Esophagus mucosa (tissue), 1 donor: ENCODE measurements around the gene NUP62. TPM values are rescaled to one million over a fixed set of nuclear protein-coding genes. Genes with fewer than 3 reads are reported as not detected.

Experiments
- ATAC-seq: fragments of 200-7000 bp; cut with Tn5 transposase; one replicate; pipeline ENCODE4 v1.9.1; 2020
- total RNA-seq: library from RNA; stranded (reverse); gene quantifications from one replicate; pipeline ENCODE4 v1.2.4, GENCODE V29; 2023
- donor health status: DM: yes; HTN: yes; CAD: no.

Gene NUP62
- total RNA-seq, 1 donor from 2014 or later = 23.6 TPM

- no peak for ATAC-seq
Measured at GRCh38 chr19:49864890-49865289, 64.4 kb downstream of the NUP62 start.

DNA sequence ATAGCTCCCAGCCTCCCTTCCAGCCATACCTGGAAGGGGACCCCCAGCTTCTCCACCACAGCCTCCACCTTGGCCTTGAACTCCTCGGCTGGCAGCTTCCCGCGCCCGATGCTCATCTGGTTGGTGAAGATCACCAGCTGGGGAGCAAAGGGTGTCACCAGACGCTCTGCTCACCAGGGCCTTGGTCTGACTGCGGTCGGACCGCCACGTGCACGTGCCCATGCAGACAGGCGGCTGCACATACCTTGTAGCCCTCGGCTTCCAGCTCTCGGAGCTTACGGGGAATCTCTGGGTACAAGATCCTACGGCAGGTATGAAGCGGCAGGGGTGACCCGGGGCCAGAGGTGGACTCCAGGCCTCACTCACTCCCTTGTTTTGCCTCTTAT is 65.4 kb downstream of the NUP62 start:
- no peak for ATAC-seq

DNA sequence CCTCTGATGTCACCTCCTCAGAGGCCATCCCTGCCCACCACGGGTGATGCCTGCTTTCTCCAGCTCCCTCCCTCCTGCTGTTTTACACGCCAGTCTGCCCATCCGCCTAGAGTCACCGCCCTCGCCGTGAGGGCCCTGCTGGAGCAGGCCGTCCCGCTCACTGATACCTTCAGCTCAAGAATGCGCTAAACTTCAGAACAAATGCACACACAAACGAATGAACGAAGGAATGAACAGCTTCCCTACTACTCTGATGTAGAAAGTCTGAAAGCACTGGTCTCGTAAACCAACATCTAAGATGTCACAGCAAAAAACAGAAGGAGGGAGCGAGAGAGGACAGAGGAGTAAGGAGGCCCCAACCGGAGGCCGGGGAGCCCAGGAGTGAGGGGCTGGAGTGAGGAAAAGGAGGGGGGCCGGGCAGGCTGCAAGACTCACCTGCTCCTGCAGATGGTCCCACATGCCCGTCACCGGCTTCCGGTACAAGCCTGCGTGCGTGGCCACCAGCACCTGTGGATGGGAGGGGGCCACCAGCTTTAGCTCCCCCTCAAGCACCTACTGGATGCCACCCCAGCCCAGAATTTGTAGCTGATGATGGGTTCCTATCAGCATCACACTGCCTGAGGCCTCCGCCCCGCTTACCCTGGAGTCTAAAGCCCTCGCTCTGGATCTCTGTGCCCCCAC is 65.9 kb downstream of the NUP62 start:
- no peak for ATAC-seq

- ATAC-seq = no peak
Measured at GRCh38 chr19:49862391-49863253, 66.7 kb downstream of the NUP62 start.

GRCh38 chr19:49861541-49862378 is 67.5 kb downstream of the NUP62 start:
- no peak for ATAC-seq

DNA sequence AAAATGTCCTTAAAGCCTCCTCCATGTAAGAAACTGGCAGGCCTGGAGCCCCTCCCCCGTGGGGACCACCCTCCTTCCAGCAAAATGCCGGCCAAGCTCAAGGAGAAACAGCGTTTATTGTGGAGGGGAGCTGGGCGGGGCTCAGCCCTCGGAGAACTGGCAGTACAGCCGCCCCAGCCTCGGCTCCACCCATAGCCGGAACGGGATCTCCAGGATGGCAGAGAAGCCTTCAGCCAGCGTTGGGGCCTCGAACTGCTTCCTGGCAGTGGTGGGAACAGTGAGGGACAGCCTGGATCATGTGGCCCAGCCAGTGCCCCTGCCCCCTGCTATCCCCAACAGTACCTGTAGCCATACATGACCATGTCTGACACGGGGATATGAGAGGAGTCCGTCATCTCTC is 68.2 kb downstream of the NUP62 start:
- peak; percentile 26 for ATAC-seq

GRCh38 chr19:49860336-49861102 is 68.8 kb downstream of the NUP62 start:
- ATAC-seq = no peak

DNA sequence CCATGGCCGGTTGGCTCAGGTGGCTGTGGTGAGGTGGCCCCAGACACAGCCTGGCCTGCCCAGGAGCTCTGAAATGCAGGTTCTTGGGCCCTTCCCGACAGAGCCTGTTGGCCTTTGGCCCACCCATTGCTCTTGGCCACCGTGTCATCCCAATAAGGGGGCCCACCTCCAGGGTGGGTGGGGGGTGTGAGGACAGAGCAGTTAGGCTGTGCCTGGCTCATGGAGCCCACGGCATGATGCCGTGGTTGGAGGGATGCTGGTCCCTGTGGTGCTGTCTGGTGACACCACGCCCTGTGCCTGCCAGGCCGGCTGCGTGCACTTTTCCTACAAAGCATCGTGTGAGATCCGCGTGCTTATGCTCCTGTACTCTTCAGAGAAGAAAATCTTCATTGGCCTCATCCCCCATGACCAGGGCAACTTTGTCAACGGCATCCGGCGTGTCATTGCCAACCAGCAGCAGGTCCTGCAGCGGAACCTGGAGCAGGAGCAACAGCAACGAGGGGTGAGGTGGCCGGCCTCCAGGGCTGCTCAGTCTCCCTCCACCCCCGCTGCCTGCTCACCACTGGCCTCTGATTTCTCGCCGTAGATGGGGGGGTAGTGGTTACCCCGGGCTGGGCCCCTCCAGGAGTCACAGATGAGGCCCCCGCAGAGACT is 69.5 kb downstream of the NUP62 start:
- no peak for ATAC-seq

- ATAC-seq = no peak
Measured at GRCh38 chr19:49858088-49858985, 71.0 kb downstream of the NUP62 start.

DNA sequence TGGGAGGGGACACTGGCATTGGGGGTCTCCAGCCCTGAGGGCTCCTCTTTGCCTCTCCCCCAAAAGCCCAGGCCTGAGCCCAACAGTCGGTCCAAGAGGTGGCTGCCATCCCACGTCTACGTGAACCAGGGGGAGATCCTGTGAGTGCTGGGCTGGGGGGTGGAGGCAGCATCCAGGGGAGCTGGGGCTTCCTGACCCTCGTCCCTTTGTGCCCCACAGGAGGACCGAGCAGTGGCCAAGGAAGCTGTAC is 71.5 kb downstream of the NUP62 start:
- no peak for ATAC-seq

DNA sequence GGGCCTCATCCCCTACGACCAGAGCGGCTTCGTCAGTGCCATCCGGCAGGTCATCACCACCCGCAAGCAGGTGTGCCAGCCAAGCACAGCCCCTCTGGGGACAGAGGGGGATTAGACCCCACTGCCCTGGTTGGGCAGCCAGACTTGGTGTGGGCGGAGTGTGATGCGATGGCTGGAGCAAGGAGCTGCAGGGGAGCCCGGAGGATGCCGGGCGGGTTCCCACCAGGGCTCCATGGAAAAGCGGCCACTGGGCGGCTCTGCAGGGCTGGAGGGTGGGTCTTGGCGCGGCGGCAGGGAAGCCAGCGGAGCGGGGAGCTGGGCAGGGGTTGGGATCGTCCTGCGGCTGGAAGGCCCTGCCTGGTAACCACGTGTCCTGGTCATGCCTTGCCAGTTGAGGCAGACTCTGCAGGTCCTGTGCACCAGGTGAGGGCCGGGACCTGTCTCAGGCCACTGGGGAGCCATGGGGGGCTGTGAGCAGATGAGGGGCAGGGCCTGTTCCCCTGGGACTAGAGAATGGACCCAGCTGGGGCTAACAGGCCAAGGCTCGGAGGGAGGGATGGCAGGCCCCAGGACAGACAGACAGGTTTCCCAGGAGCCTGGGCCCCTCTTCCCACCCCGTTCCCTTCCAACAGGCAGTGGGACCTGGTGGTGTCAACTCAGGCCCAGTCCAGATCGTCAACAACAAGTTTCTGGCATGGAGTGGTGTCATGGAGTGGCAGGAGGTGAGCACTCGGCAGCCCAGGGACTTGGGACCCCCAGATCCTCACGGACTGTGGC is 72.1 kb downstream of the NUP62 start:
- peak; percentile 0 for ATAC-seq

Other genes starting within 250 kb of the NUP62 start
- gene ADM5, start 239.9 kb downstream of the NUP62 start, total RNA-seq = 0.92 TPM
- gene CPT1C, start 238.4 kb downstream of the NUP62 start, total RNA-seq = 1.1 TPM
- 0.12 TPM for gene TSKS, start 166.2 kb downstream of the NUP62 start, total RNA-seq
- 54.0 TPM for gene AP2A1, start 162.5 kb downstream of the NUP62 start, total RNA-seq
- 8.3 TPM for gene FUZ, start 116.2 kb downstream of the NUP62 start, total RNA-seq
- 25.6 TPM for gene MED25, start 111.2 kb downstream of the NUP62 start, total RNA-seq
- 58.5 TPM for gene PTOV1, start 78.3 kb downstream of the NUP62 start, total RNA-seq
- gene PNKP, start 61.9 kb downstream of the NUP62 start, total RNA-seq = 29.2 TPM
- 32.7 TPM for gene AKT1S1, start 52.1 kb downstream of the NUP62 start, total RNA-seq
- 15.8 TPM for gene TBC1D17, start 51.8 kb downstream of the NUP62 start, total RNA-seq
- gene IL4I1, start 32.6 kb downstream of the NUP62 start, total RNA-seq = not detected
- gene ATF5, start 299 bp downstream of the NUP62 start, total RNA-seq = 15.1 TPM
- not detected for gene SIGLEC11, start 31.7 kb upstream of the NUP62 start, total RNA-seq
- 20.3 TPM for gene VRK3, start 95.9 kb upstream of the NUP62 start, total RNA-seq
- gene ZNF473, start 96.5 kb upstream of the NUP62 start, total RNA-seq = 6.7 TPM
- gene IZUMO2, start 233.8 kb upstream of the NUP62 start, total RNA-seq = not detected